IPS-15b (cell line): ENCODE results near the gene FOXN3.

ENCODE experiments used
- H3K27me3 ChIP-seq: one replicate; pipeline ENCODE4 v1.6.1; 2013; ENCODE audit warnings: low read length; ENCODE audit not compliant: control insufficient read depth, insufficient read depth
- H3K36me3 ChIP-seq: one replicate; pipeline ENCODE4 v1.6.1; 2013; ENCODE audit warnings: low read length; ENCODE audit not compliant: control insufficient read depth, insufficient read depth
- H3K4me1 ChIP-seq: one replicate; pipeline ENCODE4 v1.6.1; 2013; ENCODE audit warnings: mild to moderate bottlenecking, low read length; ENCODE audit not compliant: control insufficient read depth, insufficient read depth
- H3K4me3 ChIP-seq: one replicate; pipeline ENCODE4 v1.5.1; 2013; ENCODE audit warnings: low read depth, low read length
- H3K9ac ChIP-seq: one replicate; pipeline ENCODE4 v1.6.1; 2013; ENCODE audit warnings: low read depth, mild to moderate bottlenecking, low read length
- H3K9me3 ChIP-seq: one replicate; pipeline ENCODE4 v1.6.1; 2013; ENCODE audit warnings: mild to moderate bottlenecking, low read length; ENCODE audit not compliant: control insufficient read depth, insufficient read depth

The FOXN3 gene

GRCh38 chr14:89267163-89267562 is 149.9 kb downstream of the FOXN3 start:
- no peak overlapping the region for H3K4me3 ChIP-seq
- peaks cover 10% of the 10 kb centered on the region for H3K36me3 ChIP-seq
- no peak overlapping the region for H3K9ac ChIP-seq
- no peaks in the 10 kb centered on the region for H3K27me3 ChIP-seq
- H3K4me1 ChIP-seq, result peaks cover 11% of the 10 kb centered on the region
- H3K9me3 ChIP-seq, result no peaks in the 10 kb centered on the region

GRCh38 chr14:89266754-89267153 is 150.3 kb downstream of the FOXN3 start:
- H3K4me1 ChIP-seq, result peaks cover 11% of the 10 kb centered on the region
- H3K36me3 ChIP-seq, result peaks cover 10% of the 10 kb centered on the region
- no peaks in the 10 kb centered on the region for H3K9me3 ChIP-seq
- H3K27me3 ChIP-seq, result no peaks in the 10 kb centered on the region
- no peak overlapping the region for H3K4me3 ChIP-seq
- H3K9ac ChIP-seq, result no peak overlapping the region

- H3K4me1 ChIP-seq, result peaks cover 11% of the 10 kb centered on the region
- peaks cover 10% of the 10 kb centered on the region for H3K36me3 ChIP-seq
- no peak overlapping the region for H3K9ac ChIP-seq
- H3K4me3 ChIP-seq, result no peak overlapping the region
- no peaks in the 10 kb centered on the region for H3K27me3 ChIP-seq
- H3K9me3 ChIP-seq, result no peaks in the 10 kb centered on the region
Observed at GRCh38 chr14:89265234-89265633, 151.8 kb downstream of the FOXN3 start.

- H3K9ac ChIP-seq, result no peak overlapping the region
- no peak overlapping the region for H3K4me3 ChIP-seq
- H3K36me3 ChIP-seq, result peaks cover 10% of the 10 kb centered on the region
- no peaks in the 10 kb centered on the region for H3K9me3 ChIP-seq
- peaks cover 11% of the 10 kb centered on the region for H3K4me1 ChIP-seq
- H3K27me3 ChIP-seq, result no peaks in the 10 kb centered on the region
Observed at GRCh38 chr14:89264196-89264800, 152.7 kb downstream of the FOXN3 start.

GRCh38 chr14:89262041-89262440 is 155.0 kb downstream of the FOXN3 start:
- no peaks in the 10 kb centered on the region for H3K27me3 ChIP-seq
- no peaks in the 10 kb centered on the region for H3K9me3 ChIP-seq
- H3K9ac ChIP-seq, result no peak overlapping the region

GRCh38 chr14:89260898-89261297 is 156.1 kb downstream of the FOXN3 start:
- Histone ChIP-seq H3K9me3 (no peaks in the 10 kb centered on the region), H3K4me1 (no peaks in the 10 kb centered on the region), H3K4me3 (no peak overlapping the region), H3K9ac (no peak overlapping the region), H3K27me3 (no peaks in the 10 kb centered on the region), H3K36me3 (peaks cover 6% of the 10 kb centered on the region)

More at GRCh38 chr14:89262041-89262440, 155.0 kb downstream of the FOXN3 start:
- Histone ChIP-seq H3K36me3 (peaks cover 10% of the 10 kb centered on the region), H3K4me1 (peaks cover 4% of the 10 kb centered on the region), H3K4me3 (no peak overlapping the region)

- no peak overlapping the region for H3K9ac ChIP-seq
- H3K36me3 ChIP-seq, result no peaks in the 10 kb centered on the region
- no peak overlapping the region for H3K4me3 ChIP-seq
- H3K27me3 ChIP-seq, result no peaks in the 10 kb centered on the region
- no peaks in the 10 kb centered on the region for H3K4me1 ChIP-seq
- no peaks in the 10 kb centered on the region for H3K9me3 ChIP-seq
Observed at GRCh38 chr14:89259951-89260609, 157.0 kb downstream of the FOXN3 start.

- H3K27me3 ChIP-seq, result no peaks in the 10 kb centered on the region
- no peaks in the 10 kb centered on the region for H3K9me3 ChIP-seq
- no peaks in the 10 kb centered on the region for H3K36me3 ChIP-seq
- H3K9ac ChIP-seq, result no peak overlapping the region
- H3K4me3 ChIP-seq, result no peak overlapping the region
- no peaks in the 10 kb centered on the region for H3K4me1 ChIP-seq
Observed at GRCh38 chr14:89258728-89259273, 158.2 kb downstream of the FOXN3 start.

GRCh38 chr14:89256951-89257350 is 160.1 kb downstream of the FOXN3 start:
- Histone ChIP-seq H3K9me3 (no peaks in the 10 kb centered on the region), H3K27me3 (no peaks in the 10 kb centered on the region), H3K4me3 (no peak overlapping the region), H3K9ac (no peak overlapping the region), H3K36me3 (no peaks in the 10 kb centered on the region), H3K4me1 (no peaks in the 10 kb centered on the region)

GRCh38 chr14:89256283-89256682 is 160.8 kb downstream of the FOXN3 start:
- no peaks in the 10 kb centered on the region for H3K4me1 ChIP-seq
- no peak overlapping the region for H3K9ac ChIP-seq
- no peaks in the 10 kb centered on the region for H3K36me3 ChIP-seq
- H3K9me3 ChIP-seq, result no peaks in the 10 kb centered on the region
- H3K27me3 ChIP-seq, result no peaks in the 10 kb centered on the region
- no peak overlapping the region for H3K4me3 ChIP-seq

- Histone ChIP-seq H3K9me3 (no peaks in the 10 kb centered on the region), H3K36me3 (no peaks in the 10 kb centered on the region), H3K4me3 (no peak overlapping the region), H3K4me1 (no peaks in the 10 kb centered on the region), H3K27me3 (no peaks in the 10 kb centered on the region), H3K9ac (no peak overlapping the region)
Observed at GRCh38 chr14:89255852-89256251, 161.2 kb downstream of the FOXN3 start.

GRCh38 chr14:89255012-89255411 is 162.0 kb downstream of the FOXN3 start:
- H3K4me3 ChIP-seq, result no peak overlapping the region
- H3K27me3 ChIP-seq, result no peaks in the 10 kb centered on the region
- H3K36me3 ChIP-seq, result no peaks in the 10 kb centered on the region
- no peaks in the 10 kb centered on the region for H3K9me3 ChIP-seq
- no peaks in the 10 kb centered on the region for H3K4me1 ChIP-seq
- H3K9ac ChIP-seq, result no peak overlapping the region
